Endodermal cell (in vitro differentiated cells): Measurements from ENCODE around the gene ARHGEF28. TPM values are rescaled to one million over a fixed set of nuclear protein-coding genes. Genes with fewer than 3 reads are reported as not detected.

ENCODE experiments used
- DNase-seq: peaks from one replicate; pipeline ENCODE4 v3.0.0-alpha.2; 2017
- H3K27ac ChIP-seq: 2 replicates; pipeline ENCODE4 v1.5.1; 2013; ENCODE audit warnings: mild to moderate bottlenecking, low read depth, low read length, moderate library complexity
- H3K27me3 ChIP-seq: 2 replicates; pipeline ENCODE4 v1.6.1; 2013; ENCODE audit warnings: mild to moderate bottlenecking, low read length, moderate library complexity; ENCODE audit not compliant: insufficient read depth, control insufficient read depth, poor library complexity, severe bottlenecking
- H3K36me3 ChIP-seq: 2 replicates; pipeline ENCODE4 v1.7.0; 2013; ENCODE audit warnings: mild to moderate bottlenecking, low read length, moderate library complexity; ENCODE audit not compliant: control insufficient read depth, insufficient read depth
- H3K4me1 ChIP-seq: one replicate; pipeline ENCODE4 v1.7.0; 2013; ENCODE audit warnings: low read length; ENCODE audit not compliant: control insufficient read depth, insufficient read depth
- H3K4me3 ChIP-seq: 2 replicates; pipeline ENCODE4 v1.5.1; 2013; ENCODE audit warnings: mild to moderate bottlenecking, low read length, moderate library complexity
- H3K9ac ChIP-seq: 2 replicates; pipeline ENCODE4 v1.6.1; 2013; ENCODE audit warnings: mild to moderate bottlenecking, low read length, moderate library complexity; ENCODE audit not compliant: poor library complexity, severe bottlenecking; ENCODE audit errors: extremely low read depth
- H3K9me3 ChIP-seq: 2 replicates; pipeline ENCODE4 v1.6.1; 2013; ENCODE audit warnings: mild to moderate bottlenecking, low read length, moderate library complexity; ENCODE audit not compliant: control insufficient read depth
- H3K27ac Mint-ChIP-seq: 2 replicates; pipeline ENCODE4 v1.8.0; 2020; ENCODE audit warnings: mixed read lengths
- H3K27me3 Mint-ChIP-seq: 2 replicates; pipeline ENCODE4 v1.8.0; 2021; ENCODE audit warnings: mild to moderate bottlenecking, mixed read lengths; ENCODE audit not compliant: insufficient read depth
- H3K36me3 Mint-ChIP-seq: 2 replicates; pipeline ENCODE4 v1.8.0; 2020; ENCODE audit warnings: low read depth, mixed read lengths
- H3K4me1 Mint-ChIP-seq: 2 replicates; pipeline ENCODE4 v1.8.0; 2020; ENCODE audit warnings: mixed read lengths
- H3K4me3 Mint-ChIP-seq: 2 replicates; pipeline ENCODE4 v1.8.0; 2020; ENCODE audit warnings: mild to moderate bottlenecking, moderate library complexity, mixed read lengths
- H3K9me3 Mint-ChIP-seq: 2 replicates; pipeline ENCODE4 v1.8.0; 2020; ENCODE audit warnings: mild to moderate bottlenecking, mixed read lengths
- CTCF ChIP-seq: fragments of 200-600 bp; sonication (generic); conservative IDR thresholded peaks from 2 replicates; pipeline ENCODE4 v1.5.0; 2021; ENCODE audit warnings: antibody characterized with exemption, mild to moderate bottlenecking
- WGBS, 2 experiments: methylation state at CpG; one replicate each; pipeline versions ENCODE4 v1.1.5 to v1.1.7; 2013; ENCODE audit warnings: missing lambda C conversion rate in 2 of 2, mixed read lengths in 1 of 2; ENCODE audit not compliant: insufficient coverage in 1 of 2, insufficient read length in 1 of 2; 5-methylcytosine and 5-hydroxymethylcytosine counted together
- total RNA-seq, 2 donors: library from RNA; stranded (reverse); fragmentation: NEBNext Ultra II Directional in 1 of 2; extraction: Animal tissue kit (Norgen Biotek cat#: 25700) in 1 of 2; gene quantifications; 2 replicates in 1 of 2; 3 replicates in 1 of 2; pipeline ENCODE4 v1.2.1, GENCODE V29; 2021

The ARHGEF28 gene
- total RNA-seq, 2 donors from 2014 or later, result 0.92 to 1.2 TPM

GRCh38 chr5:73668486-73669111 is 42.6 kb downstream of the ARHGEF28 start:
- no peak overlapping the region for H3K4me3 Mint-ChIP-seq
- WGBS, 2 experiments, result 92% methylated on average over 3 of the region's 3 CpGs; no CpG with 5 or more reads in 1 of the 2 experiments
- TF ChIP-seq CTCF, result no peak
- H3K4me1 Mint-ChIP-seq, result peaks cover 9% of the 10 kb centered on the region
- Histone ChIP-seq H3K9ac (no peak overlapping the region), H3K4me3 (no peak overlapping the region), H3K36me3 (no peaks in the 10 kb centered on the region), H3K27me3 (peaks cover 4% of the 10 kb centered on the region), H3K9me3 (no peaks in the 10 kb centered on the region), H3K4me1 (peaks cover 10% of the 10 kb centered on the region), H3K27ac (no peak overlapping the region)
- no peaks in the 10 kb centered on the region for H3K36me3 Mint-ChIP-seq
- no peaks in the 10 kb centered on the region for H3K27me3 Mint-ChIP-seq
- H3K9me3 Mint-ChIP-seq, result no peaks in the 10 kb centered on the region
- DNase-seq, result no peak
- no peak overlapping the region for H3K27ac Mint-ChIP-seq

GRCh38 chr5:73670731-73671130 is 44.7 kb downstream of the ARHGEF28 start:
- Histone ChIP-seq H3K9me3 (no peaks in the 10 kb centered on the region), H3K36me3 (no peaks in the 10 kb centered on the region), H3K27me3 (peaks cover 4% of the 10 kb centered on the region), H3K4me1 (peaks cover 10% of the 10 kb centered on the region), H3K27ac (no peak overlapping the region), H3K9ac (no peak overlapping the region), H3K4me3 (no peak overlapping the region)
- TF ChIP-seq CTCF, result no peak
- peaks cover 12% of the 10 kb centered on the region for H3K4me1 Mint-ChIP-seq
- no peak overlapping the region for H3K27ac Mint-ChIP-seq
- no peak overlapping the region for H3K4me3 Mint-ChIP-seq
- no peaks in the 10 kb centered on the region for H3K9me3 Mint-ChIP-seq
- H3K36me3 Mint-ChIP-seq, result no peaks in the 10 kb centered on the region
- 90 to 95% methylated on average over 2 to 3 of the region's 3 CpGs for WGBS, 2 experiments
- no peaks in the 10 kb centered on the region for H3K27me3 Mint-ChIP-seq
- DNase-seq, result no peak

- Histone ChIP-seq H3K27me3 (peaks cover under 1% of the 10 kb centered on the region), H3K36me3 (no peaks in the 10 kb centered on the region), H3K9me3 (no peaks in the 10 kb centered on the region), H3K27ac (no peak overlapping the region), H3K4me1 (peaks cover 10% of the 10 kb centered on the region), H3K9ac (no peak overlapping the region), H3K4me3 (no peak overlapping the region)
- Mint-ChIP-seq H3K27ac (no peak overlapping the region), H3K36me3 (no peaks in the 10 kb centered on the region), H3K9me3 (no peaks in the 10 kb centered on the region), H3K4me1 (peaks cover 16% of the 10 kb centered on the region), H3K4me3 (no peak overlapping the region), H3K27me3 (no peaks in the 10 kb centered on the region)
- TF ChIP-seq CTCF, result no peak
- DNase-seq, result no peak
- WGBS, 2 experiments, result 78 to 92% methylated on average over 2 of the region's 2 CpGs
Observed at GRCh38 chr5:73672132-73672531, 46.1 kb downstream of the ARHGEF28 start.
